NCI-H1048 (cell line): ENCODE data around the gene PRSS56.
"Not testable (repeated sequence)": the region's sequence is repeated elsewhere in the genome, so short reads cannot be mapped to it uniquely, and the experiment has no call there.

Experiments used
- DNase-seq: peaks from one replicate; lab custom pipeline; 2025; lab: John Stamatoyannopoulos, UW

The PRSS56 gene

DNA sequence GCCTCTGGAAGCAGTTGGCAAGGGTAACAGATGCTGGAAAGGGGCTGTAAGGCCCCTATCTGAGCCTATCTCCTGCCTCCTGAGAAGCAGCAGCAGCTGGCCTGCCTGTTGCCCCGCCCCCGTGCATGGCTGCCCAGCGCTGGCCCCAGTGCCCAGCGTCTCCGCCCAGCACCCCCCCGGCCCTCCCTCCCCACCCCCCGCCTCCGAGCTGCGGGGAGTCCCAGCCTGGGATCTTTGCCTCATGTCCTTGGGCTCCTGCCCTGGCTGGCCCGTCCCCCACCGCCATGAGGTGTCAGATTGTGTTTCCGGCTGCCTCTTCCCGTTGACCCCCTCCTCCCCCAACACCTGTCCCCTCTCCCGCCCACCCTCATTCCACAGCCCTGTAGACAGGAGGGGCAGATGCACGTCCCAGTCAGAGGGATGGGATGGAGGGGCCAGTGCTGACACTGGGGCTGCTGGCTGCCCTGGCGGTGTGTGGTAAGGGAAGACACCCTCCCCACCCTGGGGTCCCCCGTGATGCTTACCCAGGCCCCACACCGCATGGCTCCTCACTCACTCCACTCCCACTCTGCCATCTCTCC lies 5.7 kb downstream of the PRSS56 start, which contains the start of gene CHRND:
Gene CHRND (plus strand): TSS at position 370 of the 581 bp plus-strand sequence. CDS start 56 bp downstream, at position 426.
- no peak for DNase-seq

DNA sequence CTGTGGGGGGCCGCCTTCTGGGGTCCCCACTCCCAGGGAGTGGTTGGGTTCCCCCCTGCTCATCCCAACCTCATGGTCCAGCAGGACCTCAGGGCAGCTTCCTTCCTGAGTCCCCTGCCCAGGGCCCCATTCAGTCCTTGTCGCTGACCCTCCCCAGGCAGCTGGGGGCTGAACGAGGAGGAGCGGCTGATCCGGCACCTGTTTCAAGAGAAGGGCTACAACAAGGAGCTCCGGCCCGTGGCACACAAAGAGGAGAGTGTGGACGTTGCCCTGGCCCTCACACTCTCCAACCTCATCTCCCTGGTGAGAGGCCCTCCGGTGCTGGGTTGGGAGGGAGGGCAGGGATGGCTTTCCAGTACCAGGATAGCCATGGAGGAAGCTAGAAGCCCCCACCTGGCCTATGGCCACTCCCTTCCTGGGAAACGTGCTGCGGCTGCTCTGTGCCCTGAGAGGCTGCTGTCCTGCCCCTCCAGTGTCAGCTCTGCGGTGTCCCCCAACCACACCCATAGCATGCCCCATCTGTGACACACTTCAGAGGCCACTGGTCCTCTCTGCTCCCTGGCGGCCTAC lies 6.3 kb downstream of the PRSS56 start:
- no peak for DNase-seq

DNA sequence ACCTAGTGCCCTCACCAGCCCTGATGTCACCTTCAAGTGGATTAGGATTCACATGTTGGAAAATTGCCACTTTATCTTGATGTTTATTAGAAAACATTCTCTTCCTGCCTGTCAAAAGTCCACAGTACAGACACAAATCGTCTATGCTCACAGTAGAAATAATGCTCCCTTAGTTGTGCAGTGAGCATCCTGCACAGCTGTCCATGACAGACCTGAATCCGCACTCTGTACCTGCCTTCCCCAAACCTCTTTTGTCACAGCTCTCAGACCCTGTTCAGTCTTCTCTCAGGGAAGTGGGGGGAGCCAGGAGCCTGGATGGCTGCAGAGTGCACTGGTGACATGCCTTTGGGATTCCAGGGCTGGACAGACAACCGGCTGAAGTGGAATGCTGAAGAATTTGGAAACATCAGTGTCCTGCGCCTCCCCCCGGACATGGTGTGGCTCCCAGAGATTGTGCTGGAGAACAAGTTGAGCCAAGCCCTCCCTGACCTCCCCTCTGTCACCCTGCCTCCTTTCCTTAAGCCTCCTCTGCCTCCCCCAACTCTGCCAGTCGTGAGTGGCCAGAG lies 7.8 kb downstream of the PRSS56 start:
- DNase-seq = no peak

DNA sequence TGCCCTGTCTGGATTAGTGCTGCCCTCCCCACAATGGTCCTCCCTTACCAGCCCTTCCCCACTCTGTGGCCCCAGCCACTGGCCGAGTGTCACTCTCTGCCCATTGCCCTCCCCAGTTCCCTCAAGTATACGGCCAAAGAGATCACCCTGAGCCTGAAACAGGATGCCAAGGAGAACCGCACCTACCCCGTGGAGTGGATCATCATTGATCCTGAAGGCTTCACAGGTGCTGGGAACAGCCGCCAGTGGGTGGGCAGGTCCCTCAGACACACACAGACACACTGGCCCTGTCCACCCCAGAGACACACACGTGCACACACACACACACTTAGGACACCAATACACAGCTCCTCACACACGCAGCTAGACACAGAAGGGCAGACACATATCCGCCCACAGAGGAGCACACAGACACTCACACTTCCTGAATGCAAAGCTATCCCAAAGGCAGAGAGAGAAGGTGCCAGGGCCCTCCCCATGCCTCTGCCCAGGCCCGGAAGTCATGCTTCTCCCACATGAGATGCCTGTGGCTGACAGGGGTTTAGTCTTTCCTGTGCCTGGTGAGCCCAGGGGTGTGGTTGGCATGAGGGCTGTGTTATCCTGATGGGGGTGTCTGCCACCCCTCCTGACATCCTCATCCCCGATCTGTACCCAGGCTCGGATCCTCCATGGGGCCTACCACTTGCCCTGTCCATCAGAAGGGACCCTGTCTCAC lies 8.7 kb downstream of the PRSS56 start:
- no peak for DNase-seq

DNA sequence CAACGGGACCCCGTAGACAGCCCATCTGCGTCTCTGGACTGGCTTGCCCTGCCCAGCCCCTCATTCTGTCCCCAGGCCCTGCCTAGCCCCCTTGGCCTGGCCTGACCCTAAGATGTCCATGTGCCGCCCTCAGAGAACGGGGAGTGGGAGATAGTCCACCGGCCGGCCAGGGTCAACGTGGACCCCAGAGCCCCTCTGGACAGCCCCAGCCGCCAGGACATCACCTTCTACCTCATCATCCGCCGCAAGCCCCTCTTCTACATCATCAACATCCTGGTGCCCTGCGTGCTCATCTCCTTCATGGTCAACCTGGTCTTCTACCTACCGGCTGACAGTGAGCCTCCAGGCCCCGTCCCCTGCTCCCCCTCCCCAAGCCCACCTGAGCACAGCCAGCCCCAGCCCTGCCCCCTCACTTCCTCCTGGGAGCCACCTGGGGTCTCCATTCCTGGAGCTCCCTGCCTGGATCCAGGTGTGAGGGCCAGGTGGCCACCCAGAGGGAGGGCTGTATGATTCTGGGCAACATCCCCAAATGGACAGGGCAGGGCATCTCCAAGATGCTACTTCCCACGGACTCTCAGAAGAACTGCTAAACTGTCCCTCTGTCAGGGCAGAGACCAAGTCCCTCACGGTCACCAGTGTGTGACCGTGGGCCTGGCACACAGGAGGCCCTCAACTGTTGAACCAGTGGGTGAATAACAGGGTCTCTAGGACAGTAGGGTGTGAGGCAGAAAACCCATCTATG lies 9.8 kb downstream of the PRSS56 start:
- no peak for DNase-seq

DNA sequence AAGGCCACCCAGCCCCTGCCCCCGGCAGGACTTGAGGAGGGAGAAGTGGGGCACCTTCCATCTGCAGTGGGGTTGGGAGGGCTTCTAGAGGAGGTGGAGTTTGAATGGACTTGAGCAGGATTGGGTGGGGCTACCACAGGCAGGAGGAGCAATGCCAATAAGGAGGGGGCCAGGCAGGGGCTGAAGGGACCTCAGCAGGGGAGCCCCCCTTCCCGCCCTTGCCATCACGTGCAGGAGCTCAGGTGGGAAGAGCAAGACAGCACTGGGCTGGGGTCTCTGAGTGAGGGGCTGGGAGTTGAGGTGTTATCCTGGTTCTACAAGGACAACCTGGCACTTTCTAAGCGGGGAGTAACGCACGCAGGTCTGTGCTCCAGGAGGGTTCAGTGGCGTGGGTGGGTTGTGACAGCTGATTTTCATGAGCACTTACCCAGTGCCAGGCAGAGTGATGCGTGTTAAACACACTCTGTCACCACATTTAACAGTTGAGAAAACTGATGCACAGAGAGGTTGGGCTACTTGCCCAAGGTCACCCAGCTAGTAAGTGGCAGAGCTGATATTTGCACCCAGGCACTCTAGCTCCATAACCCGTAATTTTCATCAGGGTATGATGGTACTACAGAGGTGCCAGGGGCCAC lies 10.6 kb downstream of the PRSS56 start:
- DNase-seq = no peak

DNA sequence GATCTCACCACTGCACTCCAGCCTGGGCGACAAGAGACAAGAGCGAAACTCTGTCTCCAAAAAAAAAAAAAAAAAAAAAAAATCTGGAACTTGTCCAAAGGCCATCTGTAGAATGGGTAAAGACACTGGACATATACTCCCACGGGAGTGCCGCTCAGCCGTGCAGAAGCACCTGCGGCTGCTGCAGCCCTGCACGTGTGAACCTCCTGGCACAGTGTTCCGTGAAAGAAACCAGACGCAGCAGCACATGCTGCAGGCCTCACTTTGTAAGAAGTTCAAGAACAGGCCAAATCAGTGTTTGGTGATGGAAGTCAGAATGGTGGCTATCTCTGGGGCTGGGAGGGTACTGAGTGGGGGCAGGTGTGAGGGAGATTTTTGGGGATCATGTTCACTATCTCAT lies 12.2 kb downstream of the PRSS56 start:
- DNase-seq = no peak

DNA sequence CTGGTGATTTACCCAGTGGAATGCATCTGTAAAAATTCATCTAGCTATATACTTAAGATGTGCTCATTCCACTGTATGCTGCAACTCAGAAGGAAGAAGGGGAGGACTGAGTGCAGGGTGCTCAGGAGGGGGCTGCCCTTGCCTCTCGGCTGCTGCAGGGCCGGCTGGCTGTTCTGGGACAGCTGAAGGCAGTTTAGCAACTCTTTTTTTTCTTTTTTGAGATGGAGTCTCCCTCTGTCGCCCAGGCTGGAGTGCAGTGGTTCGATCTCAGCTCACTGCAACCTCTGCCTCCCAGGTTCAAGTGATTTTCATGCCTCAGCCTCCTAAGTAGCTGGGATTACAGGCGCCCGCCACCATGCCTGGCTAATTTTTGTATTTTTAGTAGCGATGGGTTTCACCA lies 12.6 kb downstream of the PRSS56 start:
- DNase-seq = not testable (repeated sequence)

DNA sequence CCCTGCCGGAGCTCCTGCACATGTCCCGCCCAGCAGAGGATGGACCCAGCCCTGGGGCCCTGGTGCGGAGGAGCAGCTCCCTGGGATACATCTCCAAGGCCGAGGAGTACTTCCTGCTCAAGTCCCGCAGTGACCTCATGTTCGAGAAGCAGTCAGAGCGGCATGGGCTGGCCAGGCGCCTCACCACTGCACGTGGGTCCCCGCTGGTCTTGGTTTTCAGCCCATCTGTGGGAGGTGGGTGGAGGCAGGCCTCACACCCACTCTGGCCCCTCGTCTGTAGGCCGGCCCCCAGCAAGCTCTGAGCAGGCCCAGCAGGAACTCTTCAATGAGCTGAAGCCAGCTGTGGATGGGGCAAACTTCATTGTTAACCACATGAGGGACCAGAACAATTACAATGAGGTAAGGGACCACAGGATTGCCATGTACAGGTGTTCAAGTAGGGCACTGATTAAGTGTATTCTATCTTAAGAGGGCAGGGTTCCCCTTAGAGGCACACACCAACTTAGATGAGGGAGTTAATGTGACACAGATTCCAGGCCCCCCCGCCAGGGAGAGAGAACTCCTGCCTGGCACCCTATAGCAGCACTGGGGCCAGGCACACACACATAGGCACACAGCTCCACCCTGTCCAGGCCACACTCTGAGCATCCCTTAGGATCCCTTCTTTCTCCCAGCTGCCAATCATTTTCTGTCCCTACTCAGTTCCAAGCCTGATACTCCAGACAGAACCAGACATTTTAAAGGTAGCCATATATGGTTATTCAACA lies 13.9 kb downstream of the PRSS56 start:
- no peak for DNase-seq

DNA sequence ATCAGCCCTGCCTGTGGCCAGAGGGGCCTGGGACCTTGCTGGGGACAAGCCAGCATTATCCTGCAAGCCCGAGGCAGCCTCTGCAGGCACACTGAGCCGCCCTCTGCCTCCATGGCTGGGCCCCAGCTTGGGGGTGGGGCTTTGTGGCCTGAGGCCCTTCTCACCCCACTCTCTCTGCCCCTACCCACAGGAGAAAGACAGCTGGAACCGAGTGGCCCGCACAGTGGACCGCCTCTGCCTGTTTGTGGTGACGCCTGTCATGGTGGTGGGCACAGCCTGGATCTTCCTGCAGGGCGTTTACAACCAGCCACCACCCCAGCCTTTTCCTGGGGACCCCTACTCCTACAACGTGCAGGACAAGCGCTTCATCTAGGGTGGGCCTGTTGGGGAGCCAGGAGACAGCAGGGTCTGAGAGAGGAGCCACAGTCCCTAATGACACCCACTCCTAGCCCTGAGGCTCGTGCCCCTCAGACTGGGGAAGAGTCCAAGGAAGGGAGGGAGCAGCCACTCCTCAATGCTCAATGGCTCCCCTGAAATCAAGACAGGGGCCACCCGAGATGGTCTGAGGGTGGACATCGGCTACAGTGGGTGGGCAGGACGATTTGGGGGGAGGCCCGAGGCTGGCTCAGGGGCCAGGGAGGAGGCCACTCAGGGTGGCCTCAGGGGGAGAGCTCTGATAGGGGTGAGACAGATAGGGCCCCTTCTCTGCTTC lies 14.9 kb downstream of the PRSS56 start:
- DNase-seq = no peak

DNA sequence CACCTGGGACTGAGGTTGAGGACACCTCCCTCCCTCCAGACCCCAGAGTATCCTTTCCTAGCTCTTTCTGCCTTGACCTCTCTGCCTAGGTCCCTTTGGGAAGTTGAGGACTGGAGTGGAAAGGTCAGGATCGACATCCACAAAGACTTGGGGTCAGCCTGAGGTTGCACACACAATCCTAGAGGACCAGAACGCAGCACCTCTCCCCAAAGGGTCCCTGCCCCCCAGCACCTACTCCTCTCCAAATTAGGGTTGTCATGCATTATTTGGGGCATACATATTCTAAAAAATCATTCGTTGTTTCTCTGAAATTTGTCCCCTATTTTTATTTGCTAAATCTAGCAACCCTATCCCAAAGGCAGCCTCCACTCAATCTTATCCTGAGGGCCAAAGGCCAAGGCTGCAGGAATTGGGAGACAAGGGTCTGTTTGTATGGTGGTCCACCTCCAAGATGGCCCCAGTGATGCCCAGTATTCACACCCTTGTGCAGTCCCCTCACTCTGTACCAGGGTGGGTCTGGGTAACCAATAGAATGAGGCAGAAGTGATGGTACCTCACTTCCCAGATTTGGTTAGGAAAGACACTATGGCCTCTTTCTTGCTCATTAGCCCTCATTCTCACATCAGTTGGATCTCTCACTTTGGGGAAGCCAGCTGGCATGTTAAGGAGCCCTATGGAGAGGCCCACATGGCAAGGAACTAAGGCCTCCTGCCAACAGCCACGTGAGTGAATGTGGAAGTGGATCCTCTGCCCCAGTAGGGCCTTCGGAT lies 15.8 kb downstream of the PRSS56 start:
- DNase-seq = no peak

DNA sequence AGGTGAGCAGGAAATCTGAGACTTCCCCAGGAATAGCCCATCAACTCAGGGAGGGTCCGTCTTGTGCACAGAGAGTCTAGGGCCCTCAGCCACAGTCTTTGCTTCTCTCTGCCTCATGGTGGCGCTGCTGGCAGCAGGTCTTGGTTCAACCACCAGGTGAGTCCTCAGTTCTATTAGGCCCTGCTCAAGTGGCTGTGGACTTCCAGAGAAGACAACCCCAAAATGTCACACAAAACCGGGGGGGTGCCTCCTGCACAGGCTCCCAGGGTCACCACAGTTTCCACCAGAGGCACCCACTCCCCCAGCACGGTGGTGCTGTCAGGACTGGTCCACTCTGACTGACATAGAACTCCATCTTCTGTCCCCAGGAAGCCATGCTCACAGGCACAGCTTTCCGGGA lies 16.9 kb downstream of the PRSS56 start:
- no peak for DNase-seq

DNA sequence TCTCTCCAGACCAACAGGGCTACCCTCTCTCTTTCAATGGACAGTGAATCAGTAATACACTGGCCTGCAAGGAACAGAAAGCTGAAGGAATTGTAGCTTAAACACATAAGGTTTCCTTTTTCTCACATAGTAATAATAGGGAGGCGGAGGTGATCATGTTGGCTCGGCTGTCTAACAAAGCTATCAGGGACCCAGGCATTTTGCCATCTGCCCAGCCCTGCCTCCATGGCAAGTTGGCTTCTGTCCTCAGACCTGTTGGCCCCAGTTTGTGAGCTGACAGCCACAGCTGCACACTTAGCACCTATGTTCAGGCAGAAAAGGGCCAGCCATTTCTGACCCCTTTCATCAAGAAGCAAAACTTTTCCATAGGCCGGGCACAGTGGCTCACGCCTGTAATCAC lies 17.3 kb downstream of the PRSS56 start:
- DNase-seq = no peak

DNA sequence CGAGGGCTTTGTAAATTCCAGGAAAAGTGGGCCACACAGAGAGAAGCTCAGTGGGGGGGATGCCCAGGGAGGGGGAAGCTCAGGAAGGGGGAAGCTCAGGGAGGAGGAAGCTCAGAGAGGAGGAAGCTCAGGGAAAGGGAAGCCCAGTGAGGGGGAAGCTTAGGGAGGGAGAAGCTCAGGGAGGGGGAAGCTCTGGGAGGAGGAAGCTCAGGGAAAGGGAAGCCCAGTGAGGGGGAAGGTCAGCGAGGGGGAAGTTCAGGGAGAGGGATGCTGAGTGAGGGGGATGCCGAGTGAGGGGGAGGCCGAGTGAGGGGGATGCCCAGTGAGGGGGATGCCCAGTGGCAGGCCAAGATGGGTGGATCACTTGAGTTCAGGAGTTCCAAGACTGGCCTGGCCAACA lies 18.5 kb downstream of the PRSS56 start:
- DNase-seq = no peak

DNA sequence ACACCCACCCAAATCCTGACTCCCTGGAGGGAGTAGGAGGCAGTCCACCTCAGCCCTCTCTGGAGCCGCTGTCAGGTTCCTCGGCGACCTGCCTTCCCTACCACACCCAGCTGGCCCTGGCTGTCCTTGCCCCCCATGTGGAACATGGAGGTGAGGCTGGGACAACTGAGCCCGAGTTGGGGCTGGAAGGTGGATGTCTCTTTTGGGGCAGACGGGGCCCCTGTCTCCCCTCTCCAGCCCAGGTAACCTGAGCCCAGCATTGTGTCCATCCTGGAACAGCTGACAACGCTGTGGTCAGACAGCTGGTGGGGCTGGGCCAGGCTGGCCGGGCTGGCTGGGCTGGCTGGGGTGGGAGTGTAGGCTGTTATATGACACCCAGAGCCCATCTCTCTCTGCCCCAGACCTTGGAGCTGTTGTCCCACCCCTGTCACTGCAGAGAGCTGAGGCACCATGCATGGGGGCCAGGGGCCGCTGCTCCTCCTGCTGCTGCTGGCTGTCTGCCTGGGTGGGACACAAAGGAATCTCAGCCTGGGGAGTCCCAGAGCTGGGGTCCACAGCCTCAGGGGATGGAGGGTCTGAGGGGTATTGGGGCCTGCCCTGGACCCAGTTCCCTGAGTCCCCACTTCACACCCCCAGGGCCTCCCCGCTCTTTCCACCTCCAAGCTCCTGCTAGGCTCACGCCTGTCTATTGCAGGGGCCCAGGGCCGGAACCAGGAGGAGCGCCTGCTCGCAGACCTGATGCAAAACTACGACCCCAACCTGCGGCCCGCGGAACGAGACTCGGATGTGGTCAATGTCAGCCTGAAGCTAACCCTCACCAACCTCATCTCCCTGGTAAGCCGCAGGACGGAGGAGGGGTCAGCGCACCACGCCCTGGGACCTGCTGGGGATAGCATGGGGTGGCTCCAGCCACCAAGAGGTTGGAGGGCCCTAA lies 19.4 kb downstream of the PRSS56 start, which contains the start of gene CHRNG:
Gene CHRNG (plus strand): TSS at position 395 of the 934 bp plus-strand sequence. CDS start 56 bp downstream, at position 451.
- DNase-seq = no peak

DNA sequence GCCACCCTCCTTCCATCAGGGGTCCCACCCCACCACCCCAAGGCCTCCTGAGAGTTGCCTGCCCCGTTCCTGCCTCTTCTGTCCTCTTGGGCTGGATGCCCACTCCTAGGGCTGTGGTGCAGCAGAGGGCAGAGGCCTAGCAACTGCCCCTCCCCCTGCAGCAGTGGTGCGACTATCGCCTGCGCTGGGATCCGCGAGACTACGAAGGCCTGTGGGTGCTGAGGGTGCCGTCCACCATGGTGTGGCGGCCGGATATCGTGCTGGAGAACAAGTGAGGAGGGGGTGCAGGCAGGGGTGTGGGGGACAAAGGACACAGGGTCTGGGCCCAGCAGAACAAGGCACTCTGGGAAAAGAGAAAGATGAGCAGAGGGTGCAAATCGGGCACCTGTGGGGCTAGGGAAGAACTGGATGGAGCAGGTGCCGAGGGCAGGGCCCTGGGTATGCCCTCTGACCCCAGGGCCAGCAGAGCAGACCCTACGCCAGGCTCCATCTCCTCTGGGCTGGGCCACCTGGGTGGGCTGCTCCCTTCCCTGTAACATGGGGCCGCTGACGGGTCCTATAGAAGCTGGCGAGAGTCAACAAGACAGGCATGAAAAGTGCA lies 20.4 kb downstream of the PRSS56 start:
- DNase-seq = no peak

DNA sequence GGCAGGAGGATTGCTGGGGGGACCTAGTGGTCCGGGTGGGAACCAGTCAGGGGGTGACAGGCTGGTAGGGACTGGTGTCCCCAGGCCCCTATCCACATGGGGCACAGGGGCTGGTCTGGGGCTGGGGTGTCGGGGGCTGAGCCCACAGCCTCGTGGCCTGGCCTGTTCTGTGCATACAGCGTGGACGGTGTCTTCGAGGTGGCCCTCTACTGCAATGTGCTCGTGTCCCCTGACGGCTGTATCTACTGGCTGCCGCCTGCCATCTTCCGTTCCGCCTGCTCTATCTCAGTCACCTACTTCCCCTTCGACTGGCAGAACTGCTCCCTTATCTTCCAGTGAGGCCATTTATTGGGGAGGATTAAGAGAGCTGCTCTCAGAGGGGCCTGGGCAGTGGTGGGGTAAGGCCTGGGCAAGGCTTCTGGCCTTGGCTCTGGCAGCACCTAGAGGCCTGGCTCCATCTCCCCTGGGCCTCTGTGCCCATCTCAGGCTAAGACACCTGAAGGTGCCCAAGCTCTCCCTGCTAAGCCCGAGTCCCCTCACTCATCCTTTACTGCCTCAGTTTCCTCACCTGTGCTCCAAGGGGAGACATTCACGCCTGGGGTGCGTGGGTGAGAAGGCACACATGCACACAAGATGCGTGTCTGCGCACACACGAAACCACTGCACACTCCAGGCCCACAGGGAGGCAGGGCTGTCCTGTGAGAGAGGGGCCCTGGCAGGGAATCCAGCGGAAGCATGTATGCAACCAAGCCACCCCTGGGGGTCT lies 21.2 kb downstream of the PRSS56 start:
- no peak for DNase-seq
